Measurements from ENCODE around the gene P2RY2. TPM values are rescaled to one million over a fixed set of nuclear protein-coding genes. Genes with fewer than 3 reads are reported as not detected.

Gene P2RY2
- total RNA-seq, 1 experiment from 2014 or later, result 1.2 TPM

- H3K9me3 Mint-ChIP-seq, result no peaks in the 10 kb centered on the region
- ChIA-PET POLR2A (no interaction called here), CTCF (interaction anchor here (1.1 to 2.5 kb wide), 2 partner anchors 10 to 18 kb away, joined by 4 to 13 read pairs; no protein-coding TSS in a partner anchor)
- H3K4me3 Mint-ChIP-seq, result no peak overlapping the region
- H3K27ac Mint-ChIP-seq, result no peak overlapping the region
- H3K27me3 Mint-ChIP-seq (ENCODE audit: low read depth), result peaks cover 10% of the 10 kb centered on the region
- H3K36me3 Mint-ChIP-seq, result no peaks in the 10 kb centered on the region
- DNase-seq (ENCODE audit: low spot score) (no peak), ATAC-seq (no peak)
- TF ChIP-seq USF2 (CRISPR knock-in tag; IDR thresholded peaks at IDR 0.05), result no peak
- no peak for TF ChIP-seq ZNF532 (CRISPR knock-in tag; IDR thresholded peaks at IDR 0.05; ENCODE audit: borderline replicate concordance)
- no peak for TF ChIP-seq ZSCAN18 (CRISPR knock-in tag; IDR thresholded peaks at IDR 0.05)
- no peak for TF ChIP-seq ATF2 (CRISPR knock-in tag; IDR thresholded peaks at IDR 0.05; ENCODE audit: borderline replicate concordance, low read depth)
- no peak for TF ChIP-seq NFE2L1 (CRISPR knock-in tag; IDR thresholded peaks at IDR 0.05)
- TF ChIP-seq GRHL2 (CRISPR knock-in tag; IDR thresholded peaks at IDR 0.05; ENCODE audit: insufficient replicate concordance, severe bottlenecking), result no peak
- no peak for TF ChIP-seq USF1 (CRISPR knock-in tag; IDR thresholded peaks at IDR 0.05)
- TF ChIP-seq EMX1 (CRISPR knock-in tag; IDR thresholded peaks at IDR 0.05), result no peak
- TF ChIP-seq ZNF671 (CRISPR knock-in tag; IDR thresholded peaks at IDR 0.05), result no peak
- no peak for TF ChIP-seq ATF3 (CRISPR knock-in tag; conservative IDR thresholded peaks at IDR 0.05)
- TF ChIP-seq AR (CRISPR knock-in tag; IDR thresholded peaks at IDR 0.05), result no peak
- no peak for TF ChIP-seq CREM (CRISPR knock-in tag; IDR thresholded peaks at IDR 0.05)
- no peak for TF ChIP-seq ZNF425 (CRISPR knock-in tag; conservative IDR thresholded peaks at IDR 0.05)
- no peak for TF ChIP-seq TCF7 (CRISPR knock-in tag; IDR thresholded peaks at IDR 0.05; ENCODE audit: low read depth)
- H3K4me1 Mint-ChIP-seq, result peaks cover 27% of the 10 kb centered on the region
These were observed 8.4 kb downstream of the P2RY2 start for GRCh38 chr11:73226297-73227006.

All from WTC11 (cell line).